HG03571 (cell line): ENCODE results near the gene COMMD10.
"Not testable (repeated sequence)": the region's sequence is repeated elsewhere in the genome, so short reads cannot be mapped to it uniquely, and the experiment has no call there.

Experiments
- ATAC-seq: cut with Tn5 transposase; IDR thresholded peaks from one replicate; pipeline ENCODE4 v1.9.1; 2021; ENCODE audit not compliant: unreplicated experiment

The COMMD10 gene

GRCh38 chr5:116091416-116091815, 6.6 kb downstream of the COMMD10 start:
- no peak for ATAC-seq

GRCh38 chr5:116097301-116097700, 12.5 kb downstream of the COMMD10 start:
- no peak for ATAC-seq

GRCh38 chr5:116098998-116099397, 14.2 kb downstream of the COMMD10 start:
- no peak for ATAC-seq

- ATAC-seq, result not testable (repeated sequence)
These were observed 20.1 kb downstream of the COMMD10 start for GRCh38 chr5:116104941-116105340.

GRCh38 chr5:116115163-116115562, 30.3 kb downstream of the COMMD10 start:
- ATAC-seq, result no peak

GRCh38 chr5:116130471-116130870, 45.6 kb downstream of the COMMD10 start:
- no peak for ATAC-seq

- ATAC-seq, result no peak
These were observed 46.2 kb downstream of the COMMD10 start for GRCh38 chr5:116130976-116131375.

GRCh38 chr5:116133281-116133680, 48.5 kb downstream of the COMMD10 start:
- ATAC-seq, result no peak

GRCh38 chr5:116135344-116135743, 50.5 kb downstream of the COMMD10 start:
- peak; percentile 93 for ATAC-seq

GRCh38 chr5:116137544-116138378, 52.9 kb downstream of the COMMD10 start:
- no peak for ATAC-seq

- ATAC-seq, result no peak
These were observed 57.7 kb downstream of the COMMD10 start for GRCh38 chr5:116142495-116142894.

GRCh38 chr5:116144103-116144502, 59.3 kb downstream of the COMMD10 start:
- no peak for ATAC-seq

GRCh38 chr5:116144991-116145390, 60.2 kb downstream of the COMMD10 start:
- no peak for ATAC-seq

GRCh38 chr5:116145416-116145815, 60.6 kb downstream of the COMMD10 start:
- ATAC-seq, result no peak

GRCh38 chr5:116152169-116152568, 67.3 kb downstream of the COMMD10 start:
- ATAC-seq, result no peak

- no peak for ATAC-seq
These were observed 68.9 kb downstream of the COMMD10 start for GRCh38 chr5:116153687-116154174.

GRCh38 chr5:116154252-116154651, 69.4 kb downstream of the COMMD10 start:
- no peak for ATAC-seq

GRCh38 chr5:116154931-116155330, 70.1 kb downstream of the COMMD10 start:
- ATAC-seq, result no peak

GRCh38 chr5:116157902-116158301, 73.1 kb downstream of the COMMD10 start:
- ATAC-seq, result no peak

GRCh38 chr5:116159006-116159405, 74.2 kb downstream of the COMMD10 start:
- no peak for ATAC-seq

GRCh38 chr5:116174111-116174510, 89.3 kb downstream of the COMMD10 start:
- no peak for ATAC-seq

GRCh38 chr5:116176121-116176520, 91.3 kb downstream of the COMMD10 start:
- no peak for ATAC-seq

GRCh38 chr5:116178925-116179324, 94.1 kb downstream of the COMMD10 start:
- no peak for ATAC-seq
